Fibroblast of skin of abdomen (primary cell): ENCODE data around the gene SRR.
"Not testable (repeated sequence)": the region's sequence is repeated elsewhere in the genome, so short reads cannot be mapped to it uniquely, and the experiment has no call there.

ENCODE experiments used
- DNase-seq: peaks from one replicate; pipeline ENCODE4 v3.0.0-alpha.2; 2013

SRR gene

DNA sequence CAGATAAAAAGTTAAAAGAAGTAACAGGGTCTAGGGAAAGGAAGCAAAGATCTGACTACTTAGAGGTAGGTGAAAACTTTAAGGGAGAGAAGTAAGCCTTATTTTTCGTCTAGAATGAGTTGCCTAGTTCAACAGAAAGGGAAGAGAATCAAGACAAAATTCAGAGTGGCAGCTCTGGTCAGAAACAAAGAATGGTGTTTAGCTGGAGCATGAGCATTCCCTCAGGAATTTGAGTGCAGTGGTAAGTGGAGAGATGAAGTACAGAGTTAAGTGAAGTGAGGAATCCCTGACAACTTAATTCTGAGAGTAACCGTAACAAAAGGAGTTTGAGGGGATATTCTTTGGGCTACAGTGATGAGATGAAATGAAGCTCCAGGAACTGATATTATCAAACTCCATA, 11.7 kb upstream of the SRR start:
- DNase-seq, result peak; percentile 41

DNA sequence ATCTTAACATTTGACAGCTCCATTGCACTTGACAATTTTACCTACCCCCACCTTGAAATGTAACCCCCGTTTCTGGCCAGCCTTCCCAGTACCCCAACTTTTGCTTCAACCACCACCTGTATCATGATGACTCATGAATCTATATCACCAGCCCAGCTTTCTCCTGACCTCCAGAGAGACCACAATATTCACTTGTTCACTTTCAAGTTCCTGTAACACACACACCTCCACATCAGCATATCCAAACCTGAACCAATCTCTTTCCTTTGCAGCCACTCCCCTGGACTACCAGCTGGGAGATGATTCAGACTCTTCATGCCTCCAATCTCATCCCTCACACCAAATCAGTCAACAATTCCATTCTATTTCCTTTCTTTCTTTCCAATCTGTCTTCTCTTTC, 8.2 kb upstream of the SRR start:
- DNase-seq, result no peak

DNA sequence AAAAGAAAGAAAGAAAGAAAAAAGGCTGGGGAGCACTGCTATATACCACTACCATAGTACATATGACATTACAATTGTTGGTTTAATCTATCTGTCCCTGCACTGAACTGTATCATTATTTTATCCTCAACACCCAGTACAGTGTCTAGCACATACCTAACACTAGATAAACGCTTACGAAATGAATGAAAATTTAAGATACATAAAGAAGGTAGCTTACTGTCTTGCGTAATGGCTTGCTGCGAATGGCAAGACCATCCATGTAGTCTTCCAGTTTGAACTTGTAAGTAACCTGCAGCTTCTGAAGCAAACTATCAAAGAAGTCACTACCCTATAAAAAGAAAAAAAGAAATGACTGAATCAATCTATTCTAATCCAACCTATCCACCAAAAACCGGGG, 6.7 kb upstream of the SRR start:
- DNase-seq, result no peak

DNA sequence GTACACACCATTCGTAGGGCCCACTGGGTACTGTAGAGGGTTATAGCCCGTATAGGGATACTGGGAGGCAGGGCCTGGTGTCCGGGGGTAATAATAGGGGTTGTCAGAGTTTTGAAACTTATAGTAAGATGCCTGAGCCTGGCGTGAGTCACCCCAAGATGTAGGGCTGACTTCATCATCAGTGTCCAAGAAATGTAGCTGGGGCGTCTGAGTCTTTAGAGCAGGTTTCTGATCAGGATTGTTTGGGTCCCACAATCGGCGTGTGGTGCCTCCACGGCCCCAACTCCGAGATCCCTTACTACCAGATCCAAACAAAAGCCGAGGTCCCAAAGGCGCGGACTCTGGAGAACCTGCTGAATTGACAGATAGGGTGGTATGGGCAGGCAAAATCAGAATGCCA, 4.6 kb upstream of the SRR start:
- DNase-seq, result no peak

DNA sequence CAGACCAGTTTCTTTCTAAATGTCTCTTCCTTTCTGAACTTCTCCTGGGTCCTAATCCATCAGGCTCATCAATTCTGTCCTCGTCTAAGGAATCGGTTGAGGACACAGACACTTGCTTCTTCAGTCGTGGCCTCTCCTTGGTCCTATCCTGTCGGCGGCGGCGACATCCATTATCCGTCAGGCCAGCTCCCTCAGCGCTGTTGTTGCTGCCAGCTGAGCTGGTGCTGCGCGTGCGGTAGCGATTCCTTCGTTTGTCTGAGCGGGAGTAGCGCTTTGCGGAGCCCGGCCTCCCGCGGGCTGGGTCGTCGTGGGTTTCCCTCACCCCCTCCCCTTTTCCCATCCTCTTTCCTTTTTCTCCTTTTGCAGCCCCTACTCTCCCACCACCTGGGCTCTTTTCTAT, 4.0 kb upstream of the SRR start:
- DNase-seq, result no peak

DNA sequence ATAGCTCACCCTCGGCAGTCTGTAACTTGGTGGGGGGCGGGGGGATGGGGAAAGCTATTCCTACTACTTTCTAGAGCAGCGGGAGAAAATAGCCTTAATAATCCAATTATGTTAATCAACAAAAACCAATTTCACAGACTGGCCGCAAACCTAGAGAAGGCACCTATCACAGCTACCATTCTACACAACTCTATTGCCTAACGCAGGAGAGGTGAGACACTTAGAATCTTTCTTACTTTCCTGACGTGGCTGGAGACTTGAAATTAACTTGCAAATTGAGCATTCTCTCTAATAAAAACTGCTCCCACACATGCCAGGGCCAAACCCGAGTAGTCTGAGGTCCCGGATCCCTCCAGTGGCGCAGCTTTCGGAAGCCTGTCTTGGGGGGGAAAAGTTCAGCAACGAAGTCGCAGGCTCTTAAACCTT, 959 bp upstream of the SRR start:
- no peak for DNase-seq

DNA sequence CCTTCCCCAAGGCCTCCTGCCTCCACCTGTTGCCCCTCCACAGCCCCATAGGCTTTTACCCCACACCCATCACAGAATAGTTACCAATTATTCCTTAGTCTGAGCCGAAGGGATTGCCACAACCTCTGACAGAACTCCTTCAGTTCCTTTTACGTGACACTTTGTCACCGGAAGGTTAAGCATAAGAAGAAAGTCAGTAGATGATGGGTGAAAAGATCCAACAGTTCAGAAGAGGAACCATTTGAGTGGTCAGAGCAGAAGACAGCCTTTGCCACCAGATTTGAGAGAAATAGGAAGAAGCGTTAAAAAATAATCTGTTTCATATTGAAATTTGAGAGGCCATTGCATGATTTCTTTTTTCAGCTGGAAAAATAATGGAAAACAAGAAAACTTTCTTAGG, 1.2 kb downstream of the SRR start:
- DNase-seq, result no peak

DNA sequence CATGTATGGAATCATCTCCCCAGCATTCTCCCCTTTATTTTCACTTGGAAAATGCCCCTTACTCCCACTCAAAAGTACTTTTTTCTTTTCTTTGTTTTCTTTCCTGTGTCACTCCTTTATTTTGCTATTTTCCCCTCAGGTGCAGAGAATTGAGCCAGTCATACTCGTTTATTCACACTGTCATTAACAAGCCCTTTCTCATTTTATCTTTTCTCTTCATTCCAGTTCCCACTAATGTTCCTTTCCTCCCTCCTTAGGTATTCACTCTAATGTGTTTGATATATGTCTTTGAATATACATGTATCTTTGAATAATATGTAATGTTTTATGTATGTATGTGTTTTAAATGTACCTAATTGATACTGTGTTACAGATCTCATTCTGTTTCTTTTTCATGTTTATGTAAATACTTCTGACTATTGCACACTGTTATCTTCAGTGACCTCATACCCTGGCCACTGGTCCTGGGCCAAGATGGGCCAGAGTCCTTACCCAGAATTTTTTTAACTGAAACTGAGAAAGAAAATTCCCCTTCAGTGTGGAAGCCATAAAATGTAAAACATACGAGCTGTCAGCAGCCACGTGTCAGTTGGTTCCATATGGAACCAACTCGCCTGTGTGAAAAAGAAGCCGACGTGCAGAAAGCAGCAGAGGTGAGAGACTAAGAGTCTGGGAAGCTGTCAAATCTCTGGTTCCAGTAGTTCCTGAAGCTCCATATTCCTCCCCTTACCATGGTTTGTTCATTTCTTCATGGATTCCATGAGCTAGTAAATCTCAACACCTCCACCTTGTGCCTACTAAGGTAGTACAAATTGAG, 5.8 kb downstream of the SRR start:
- peak; percentile 41 for DNase-seq

DNA sequence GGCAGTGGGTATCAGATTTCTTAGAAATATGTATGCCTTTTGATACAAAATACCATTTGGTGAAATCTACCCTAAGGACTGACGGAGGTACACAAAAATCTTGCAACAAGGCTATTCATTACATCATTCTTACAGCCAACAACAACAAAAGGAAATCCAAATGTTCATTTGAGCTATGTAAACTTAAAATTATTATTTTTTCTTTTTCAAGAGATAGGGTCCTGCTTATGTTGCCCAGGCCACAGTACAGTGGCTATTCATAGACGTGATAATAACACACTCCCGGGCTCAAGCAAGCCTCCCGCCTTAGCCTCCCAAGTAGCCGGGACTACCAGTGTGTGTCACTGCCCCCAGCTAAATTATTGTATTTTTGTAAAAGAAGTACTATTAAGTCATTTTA, 9.0 kb downstream of the SRR start:
- no peak for DNase-seq

DNA sequence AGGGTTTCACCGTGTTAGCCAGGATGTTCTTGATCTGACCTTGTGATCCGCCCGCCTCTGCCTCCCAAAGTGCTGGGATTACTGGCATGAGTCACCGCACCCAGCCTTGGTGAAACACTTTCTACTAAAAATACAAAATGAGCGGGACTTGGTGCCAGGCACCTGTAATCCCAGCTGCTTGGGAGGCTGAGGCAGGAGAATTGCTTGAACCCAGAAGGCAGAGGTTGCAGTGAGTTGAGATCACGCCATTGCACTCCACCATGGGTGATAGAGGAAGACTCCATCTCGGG, 13.1 kb downstream of the SRR start:
- DNase-seq, result not testable (repeated sequence)

DNA sequence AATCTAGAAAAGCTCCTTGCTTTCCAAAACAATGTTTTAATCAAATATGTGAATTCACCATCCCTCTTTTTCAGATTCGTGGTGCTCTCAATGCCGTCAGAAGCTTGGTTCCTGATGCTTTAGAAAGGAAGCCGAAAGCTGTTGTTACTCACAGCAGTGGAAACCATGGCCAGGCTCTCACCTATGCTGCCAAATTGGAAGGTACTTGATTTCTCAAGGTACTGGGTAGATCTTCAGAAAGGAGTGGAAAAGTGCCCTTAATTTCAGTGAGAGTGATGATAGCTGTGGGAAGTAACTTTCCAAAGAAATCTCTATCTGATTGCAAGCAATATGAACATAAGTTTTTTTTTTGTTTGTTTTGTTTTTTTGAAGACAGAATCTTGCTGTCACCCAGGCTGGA, 14.0 kb downstream of the SRR start:
- no peak for DNase-seq

DNA sequence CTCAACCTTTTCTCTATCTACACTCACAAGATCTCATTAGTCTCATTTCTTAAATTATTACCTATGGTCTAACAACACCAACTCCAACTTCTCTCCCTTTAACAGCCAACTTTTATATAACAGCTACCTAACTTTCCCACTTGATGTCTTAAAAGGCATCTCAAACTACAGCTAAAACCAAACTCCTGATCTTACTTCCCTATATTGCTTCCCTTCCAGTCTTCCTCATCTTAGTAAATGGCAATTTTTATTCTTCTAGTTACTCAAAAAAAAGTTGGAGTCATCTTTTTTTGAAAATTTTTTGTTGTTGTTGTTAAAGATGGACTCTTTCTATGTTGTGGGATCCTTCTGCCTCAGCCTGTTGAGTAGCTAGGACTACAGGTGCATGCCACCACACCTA, 15.3 kb downstream of the SRR start:
- no peak for DNase-seq

DNA sequence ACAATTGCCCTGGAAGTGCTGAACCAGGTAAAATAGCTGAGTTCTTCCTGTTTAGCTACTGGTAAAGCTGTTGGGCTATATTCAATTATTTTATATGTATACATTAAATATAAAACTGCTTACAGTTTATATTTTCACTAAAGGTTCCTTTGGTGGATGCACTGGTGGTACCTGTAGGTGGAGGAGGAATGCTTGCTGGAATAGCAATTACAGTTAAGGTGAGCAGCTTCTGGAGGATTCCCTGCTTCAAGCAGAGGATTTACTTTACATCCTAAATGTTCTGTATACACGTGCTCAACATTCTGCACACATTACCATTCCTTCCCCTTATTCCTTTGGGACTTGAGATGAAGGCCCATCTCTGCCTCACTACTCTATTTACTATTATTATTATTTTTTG, 17.6 kb downstream of the SRR start:
- no peak for DNase-seq

DNA sequence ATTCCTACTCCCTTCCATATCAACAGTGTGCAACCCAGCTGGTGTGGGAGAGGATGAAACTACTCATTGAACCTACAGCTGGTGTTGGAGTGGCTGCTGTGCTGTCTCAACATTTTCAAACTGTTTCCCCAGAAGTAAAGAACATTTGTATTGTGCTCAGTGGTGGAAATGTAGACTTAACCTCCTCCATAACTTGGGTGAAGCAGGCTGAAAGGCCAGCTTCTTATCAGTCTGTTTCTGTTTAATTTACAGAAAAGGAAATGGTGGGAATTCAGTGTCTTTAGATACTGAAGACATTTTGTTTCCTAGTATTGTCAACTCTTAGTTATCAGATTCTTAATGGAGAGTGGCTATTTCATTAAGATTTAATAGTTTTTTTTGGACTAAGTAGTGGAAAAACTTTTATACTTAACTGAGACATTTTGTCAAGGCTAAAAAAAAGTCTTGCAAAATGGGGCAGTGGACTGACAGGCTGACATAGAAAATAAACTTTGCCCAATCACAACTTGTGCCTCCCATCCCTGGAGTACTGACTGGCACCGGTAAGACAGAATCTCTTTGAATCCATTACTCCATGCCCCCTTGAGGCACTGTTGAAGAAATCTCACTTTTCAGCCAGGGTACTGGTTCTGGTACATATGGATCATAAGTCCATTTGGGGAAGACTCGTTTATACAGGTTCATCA, 20.0 kb downstream of the SRR start:
- no peak for DNase-seq

DNA sequence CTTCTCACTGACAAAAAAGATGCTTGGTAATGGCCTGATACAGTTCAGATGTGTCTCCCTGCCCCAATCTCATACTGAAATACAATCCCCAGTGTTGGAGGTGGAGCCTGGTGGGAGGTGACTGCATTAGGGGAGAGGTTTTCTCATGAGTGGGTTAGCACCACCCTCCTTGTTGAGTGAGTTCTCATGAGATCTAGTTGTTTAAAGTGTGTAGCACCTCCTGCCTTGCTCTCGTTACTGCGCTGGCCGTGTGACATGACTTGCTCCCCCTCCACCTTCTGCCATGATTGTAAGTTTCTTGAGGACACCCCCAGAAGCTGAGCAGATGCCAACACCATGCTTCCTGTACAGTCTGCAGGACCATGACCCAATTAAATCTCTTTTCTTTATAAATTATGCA, 27.6 kb downstream of the SRR start:
- no peak for DNase-seq

DNA sequence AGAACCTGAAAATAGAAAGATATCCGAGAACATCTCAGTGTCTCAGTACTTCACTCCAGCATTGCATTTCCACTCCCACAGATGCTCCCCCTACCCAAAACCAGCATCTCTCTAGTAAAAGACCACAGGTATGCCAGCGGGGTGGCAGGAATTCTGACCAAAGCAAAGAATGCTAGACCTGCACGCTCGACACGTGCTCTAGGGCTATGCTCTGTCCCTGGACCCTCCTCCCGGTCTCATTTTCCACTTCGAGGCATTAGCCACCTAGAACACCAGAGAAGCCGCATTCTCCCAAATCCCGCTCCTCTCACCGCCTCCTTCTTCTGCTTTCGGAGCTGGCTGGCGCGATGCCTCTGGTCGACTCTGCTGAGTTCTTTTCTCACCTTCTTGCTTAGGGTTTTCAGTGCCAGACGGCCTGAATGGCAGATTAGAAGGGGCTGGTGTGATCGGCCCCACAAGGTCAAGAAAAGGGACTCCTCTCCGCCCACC, 32.0 kb downstream of the SRR start:
- peak; percentile 27 for DNase-seq

DNA sequence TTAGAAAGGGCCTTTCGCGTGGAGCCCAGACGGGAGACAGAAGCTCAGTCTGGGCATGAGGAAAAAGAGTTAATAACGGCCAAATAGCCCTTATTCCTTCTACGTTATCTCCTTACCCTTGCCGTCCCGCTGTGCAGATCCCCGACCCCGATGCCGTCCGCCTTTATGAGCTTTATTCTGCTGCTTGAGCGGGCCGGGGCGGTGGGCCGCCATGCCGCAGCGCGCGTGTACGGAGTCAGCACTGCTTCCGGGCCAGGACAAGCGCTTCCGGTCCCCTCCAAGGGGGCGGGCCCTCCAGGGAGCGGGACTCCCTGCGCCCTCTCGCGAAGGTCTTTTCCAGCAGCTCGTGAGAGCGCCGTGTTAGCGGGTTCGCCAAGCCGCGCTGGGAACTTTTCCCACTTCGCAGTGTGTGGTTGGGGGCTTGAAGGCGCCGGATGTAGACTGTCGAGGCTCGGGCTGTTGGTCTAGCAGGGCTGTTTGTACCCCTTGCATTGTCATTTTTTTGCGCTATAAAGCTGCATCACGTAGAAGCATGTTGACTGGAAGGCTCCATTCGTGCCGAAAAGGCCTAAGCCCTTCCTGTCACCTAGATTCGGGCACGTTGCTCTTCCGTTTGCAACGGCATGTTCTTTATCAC, 32.6 kb downstream of the SRR start, which contains the start of gene TSR1:
Gene TSR1, minus strand, starts transcription at position 243 of the 637 bp plus-strand sequence. Its CDS starts 30 bp downstream, at position 213.
- DNase-seq, result peak; percentile 91

DNA sequence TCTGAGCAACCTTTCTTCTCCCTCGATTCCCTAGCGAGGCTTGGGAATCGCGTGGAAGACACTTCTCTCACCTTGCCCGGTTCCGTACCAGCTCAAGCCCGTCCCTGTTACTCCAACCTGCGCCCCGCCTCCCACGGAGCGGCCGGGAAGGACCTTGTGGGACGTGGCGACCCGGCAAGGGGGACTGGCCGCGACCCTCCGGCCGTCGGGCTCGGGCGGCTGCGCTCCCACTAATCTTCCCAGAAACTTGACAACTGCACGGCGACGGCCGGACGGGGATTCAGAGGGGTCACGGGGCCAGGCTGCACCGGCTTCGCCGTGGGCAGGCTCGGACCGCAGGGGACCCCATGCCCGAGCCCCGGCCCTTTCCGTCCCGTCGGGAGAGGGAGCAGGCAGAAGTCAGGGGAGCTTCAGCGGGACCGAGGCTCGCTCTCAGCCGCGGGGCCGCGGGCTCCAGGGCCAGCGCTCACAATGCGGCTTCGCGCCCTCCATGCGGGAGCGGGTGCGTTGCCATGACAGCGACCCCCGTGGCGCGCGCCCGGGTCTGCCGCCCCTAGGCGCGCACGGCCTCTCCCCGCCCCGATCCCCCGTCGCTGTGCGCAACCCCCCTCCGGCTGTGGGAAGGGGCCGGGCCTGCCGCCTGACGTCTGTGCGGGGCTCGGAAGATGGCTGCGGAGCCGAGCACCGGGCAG, 33.2 kb downstream of the SRR start, which contains the start of gene SGSM2:
Gene SGSM2, plus strand, starts transcription at position 650 of the 692 bp plus-strand sequence. CDS start 188 bp downstream, outside the sequence.
- peak; percentile 64 for DNase-seq

DNA sequence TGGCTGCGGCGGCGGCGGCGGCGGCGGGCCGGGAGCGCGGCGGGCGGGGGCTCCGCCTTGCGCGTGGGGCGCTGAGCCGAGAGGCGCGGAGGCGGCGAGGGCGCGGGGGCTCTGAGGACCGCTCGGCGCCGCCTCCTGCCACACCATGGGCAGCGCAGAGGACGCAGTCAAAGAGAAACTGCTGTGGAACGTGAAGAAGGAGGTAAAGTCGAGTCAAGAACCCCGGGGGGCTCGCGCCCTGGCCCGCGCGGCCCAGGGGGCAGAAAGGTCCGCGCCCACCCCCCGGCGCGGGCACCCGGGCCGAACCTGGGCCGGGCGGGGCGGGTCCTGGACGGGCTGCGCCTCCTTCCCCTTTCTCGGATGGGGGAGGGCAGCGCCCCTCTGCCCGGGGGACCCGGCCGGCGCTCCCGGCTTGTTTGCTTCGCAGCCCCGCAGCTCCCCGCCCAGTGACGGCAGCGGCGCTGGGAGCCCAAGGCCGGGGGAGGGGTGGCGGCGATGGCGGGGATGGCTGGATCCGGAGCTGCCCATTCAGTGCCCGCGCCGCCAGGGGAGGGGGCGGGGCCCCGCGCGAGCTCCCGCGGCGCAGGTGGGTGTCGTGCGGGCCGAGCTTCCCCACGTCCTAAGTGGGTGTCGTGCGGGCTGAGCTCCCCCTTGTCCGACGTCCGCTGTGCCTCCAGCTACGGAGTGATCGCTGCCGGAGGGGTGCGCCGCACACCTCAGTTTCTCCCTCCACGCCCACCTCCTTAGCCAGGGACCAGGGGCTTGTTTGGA, 34.0 kb downstream of the SRR start:
- peak; percentile 41 for DNase-seq

DNA sequence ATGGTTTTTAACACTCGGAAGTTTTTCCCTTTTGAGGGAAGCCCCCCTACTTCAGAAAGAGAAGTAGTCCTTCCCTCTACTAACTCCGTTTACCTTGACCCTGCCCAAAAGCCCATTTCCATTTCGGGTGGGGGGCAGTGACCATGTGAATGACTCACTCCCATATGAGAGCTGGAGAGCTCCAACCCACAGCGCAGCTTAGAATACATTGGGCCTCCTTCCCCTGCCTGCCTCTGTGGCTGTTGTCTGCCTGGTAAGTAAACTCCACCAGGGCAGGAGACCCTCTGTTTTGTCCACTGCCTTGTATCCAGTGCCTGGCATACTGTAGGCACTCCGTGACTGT, 34.5 kb downstream of the SRR start:
- DNase-seq, result peak; percentile 6

DNA sequence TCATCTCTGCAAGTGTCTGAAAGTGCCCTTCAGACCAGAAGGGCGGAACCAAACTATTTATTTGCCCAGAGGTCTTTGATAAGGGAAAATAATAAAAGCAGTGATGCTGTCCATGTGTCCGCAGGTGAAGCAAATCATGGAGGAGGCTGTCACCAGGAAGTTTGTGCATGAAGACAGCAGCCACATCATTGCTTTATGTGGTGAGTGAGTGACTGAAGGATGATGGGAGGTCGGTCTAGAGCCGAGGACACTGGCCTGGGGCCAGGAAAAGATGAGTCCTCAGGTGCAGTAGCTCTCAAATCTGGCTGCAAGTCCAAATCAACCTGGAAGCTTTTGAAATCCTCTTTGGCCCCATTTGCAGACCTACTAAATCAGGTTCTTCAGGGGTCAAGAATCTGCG, 39.7 kb downstream of the SRR start:
- DNase-seq, result no peak

DNA sequence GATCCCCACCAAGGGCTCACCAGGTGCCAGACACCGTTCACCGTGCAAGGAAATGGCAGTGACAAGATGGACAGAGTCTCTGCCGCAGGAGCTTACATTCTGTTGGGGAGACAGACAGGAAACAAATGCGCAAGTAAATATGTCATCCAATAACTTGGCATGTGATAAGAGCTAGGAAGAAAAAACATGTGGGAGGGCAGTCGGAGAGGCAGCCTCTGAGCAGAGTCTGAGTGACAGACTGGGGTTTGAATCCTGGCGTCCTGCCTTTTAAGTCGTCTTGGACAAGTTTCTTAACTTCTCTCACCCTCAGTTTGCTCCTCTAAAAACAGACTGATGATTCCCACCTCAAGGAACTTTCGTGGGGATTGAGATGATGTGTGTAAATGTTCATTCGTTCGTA, 40.8 kb downstream of the SRR start:
- DNase-seq, result no peak
